B cell (primary cell): Measurements from ENCODE around the gene CDCA8. TPM values are rescaled to one million over a fixed set of nuclear protein-coding genes. Genes with fewer than 3 reads are reported as not detected.

Source experiments
- ATAC-seq: fragments of 200-7000 bp; cut with Tn5 transposase; one replicate; pipeline ENCODE4 v1.10.0; 2021; ENCODE audit warnings: low read depth, mild to moderate bottlenecking, moderate number of reproducible peaks, moderate library complexity
- CTCF ChIA-PET: fragments of 350-600 bp; sonication (Branson Sonifier 250); formaldehyde crosslinking; loops from one replicate; lab custom pipeline; 2021; ENCODE audit warnings: antibody characterized with exemption, inconsistent platforms; lab: Charles Lee
- POLR2A ChIA-PET: fragments of 350-600 bp; sonication (Branson Sonifier 250); formaldehyde crosslinking; loops from one replicate; lab custom pipeline; 2021; ENCODE audit warnings: antibody characterized with exemption; lab: Charles Lee
- DNase-seq: peaks from one replicate; pipeline ENCODE4 v3.0.0; 2013
- H2AFZ ChIP-seq: 2 replicates; pipeline ENCODE4 v1.6.1; 2012; ENCODE audit warnings: mild to moderate bottlenecking, low read depth, low read length; ENCODE audit not compliant: insufficient read depth, poor library complexity, severe bottlenecking
- H3K27ac ChIP-seq, 2 donors: 1 replicate in 1 of 2; 2 replicates in 1 of 2; pipeline ENCODE4 v1.5.1; 2012 to 2013; ENCODE audit warnings: low read length in 2 of 2, mild to moderate bottlenecking in 2 of 2, moderate library complexity in 1 of 2
- H3K27me3 ChIP-seq, 4 experiments: fragments of 200-600 bp in 1 of 4; sonication (generic) in 1 of 4; replicated peaks in 1 of 4; 1 replicate in 2 of 4; 2 replicates in 2 of 4; pipeline versions ENCODE4 v1.6.1 to v1.7.0; 2013 to 2016; ENCODE audit warnings: low read length in 3 of 4, mild to moderate bottlenecking in 2 of 4, mixed read lengths in 1 of 4, moderate library complexity in 1 of 4; ENCODE audit not compliant: insufficient read depth in 4 of 4, control insufficient read depth in 3 of 4; ENCODE audit errors: control extremely low read depth in 1 of 4
- H3K36me3 ChIP-seq, 2 experiments: replicated peaks in 1 of 2; 1 replicate in 1 of 2; 2 replicates in 1 of 2; pipeline versions ENCODE4 v1.6.1 to v1.7.1; 2013; ENCODE audit warnings: low read length in 1 of 2; ENCODE audit not compliant: insufficient read depth in 2 of 2, control insufficient read depth in 1 of 2; ENCODE audit errors: control extremely low read depth in 1 of 2, extremely low read depth in 1 of 2
- H3K4me1 ChIP-seq, 2 donors: fragments of 200-600 bp in 1 of 2; sonication (generic) in 1 of 2; 1 replicate in 1 of 2; 2 replicates in 1 of 2; pipeline versions ENCODE4 v1.5.1 to v1.6.1; 2013 to 2017; ENCODE audit warnings: low read length in 2 of 2; ENCODE audit not compliant: control insufficient read depth in 2 of 2, insufficient read depth in 2 of 2
- H3K4me2 ChIP-seq: replicated peaks from 2 replicates; pipeline ENCODE3; 2012; ENCODE audit warnings: mild to moderate bottlenecking, low read depth, low read length; ENCODE audit not compliant: poor library complexity, severe bottlenecking
- H3K4me3 ChIP-seq, 5 experiments: fragments of 200-600 bp in 1 of 5; sonication (generic) in 1 of 5; 1 replicate in 3 of 5; 2 replicates in 2 of 5; pipeline versions ENCODE4 v1.5.1 to v1.7.0; 2011 to 2016; ENCODE audit warnings: low read length in 4 of 5, mild to moderate bottlenecking in 4 of 5, low read depth in 2 of 5, control low read depth in 1 of 5, moderate library complexity in 1 of 5; ENCODE audit not compliant: insufficient read depth in 1 of 5; ENCODE audit errors: control extremely low read depth in 1 of 5, extremely low read depth in 1 of 5
- H3K79me2 ChIP-seq: fragments of 200-600 bp; sonication (generic); one replicate; pipeline ENCODE4 v1.6.0; 2016; ENCODE audit warnings: low read length; ENCODE audit not compliant: control insufficient read depth, insufficient read depth
- H3K9ac ChIP-seq: fragments of 200-600 bp; sonication (generic); 2 replicates; pipeline ENCODE4 v1.6.1; 2017; ENCODE audit warnings: mild to moderate bottlenecking, low read length, moderate library complexity
- H3K9me3 ChIP-seq, 3 donors: one replicate each; pipeline versions ENCODE4 v1.6.1 to v1.7.1; 2013; ENCODE audit warnings: low read length in 2 of 3; ENCODE audit not compliant: control insufficient read depth in 2 of 3, insufficient read depth in 1 of 3; ENCODE audit errors: control extremely low read depth in 1 of 3
- H4K20me1 ChIP-seq: 2 replicates; pipeline ENCODE4 v1.6.0; 2012; ENCODE audit warnings: mild to moderate bottlenecking, low read length; ENCODE audit not compliant: insufficient read depth, control insufficient read depth, poor library complexity, severe bottlenecking
- H3K27ac Mint-ChIP-seq: one replicate; pipeline ENCODE4 v1.8.0; 2021; ENCODE audit warnings: mixed read lengths
- H3K27me3 Mint-ChIP-seq: one replicate; pipeline ENCODE4 v1.8.0; 2021; ENCODE audit warnings: mixed read lengths
- H3K4me1 Mint-ChIP-seq: one replicate; pipeline ENCODE4 v1.8.0; 2021; ENCODE audit warnings: mixed read lengths
- H3K4me3 Mint-ChIP-seq: one replicate; pipeline ENCODE4 v1.8.0; 2021; ENCODE audit warnings: mixed read lengths
- H3K9me3 Mint-ChIP-seq: one replicate; pipeline ENCODE4 v1.8.0; 2022; ENCODE audit warnings: mixed read lengths; ENCODE audit not compliant: insufficient read depth
- EZH2 ChIP-seq: IDR thresholded peaks from 2 replicates; pipeline ENCODE4 v1.6.1; 2012; ENCODE audit warnings: borderline replicate concordance, low read depth, mild to moderate bottlenecking, moderate library complexity, low read length; ENCODE audit not compliant: insufficient read depth, poor library complexity, severe bottlenecking
- WGBS: methylation state at CpG from one replicate; pipeline ENCODE4 v1.1.5; 2013; ENCODE audit warnings: missing lambda C conversion rate; ENCODE audit not compliant: insufficient coverage; 5-methylcytosine and 5-hydroxymethylcytosine counted together
- intact Hi-C: fragments of 100-400 bp; cut with micrococcal nuclease; formaldehyde crosslinking; loops from one replicate; pipeline ENCODE4 v1.10.0; 2022
- polyA plus RNA-seq: library from polyadenylated mRNA; depleted of rRNA; stranded (reverse); fragments of >200 nt; gene quantifications from 2 replicates; pipeline ENCODE4 v1.2.3, GENCODE V29; 2012
- total RNA-seq, 2 donors: library from RNA; stranded (reverse); fragments of 120-200 nt in 1 of 2; gene quantifications; 1 replicate in 1 of 2; 2 replicates in 1 of 2; pipeline versions ENCODE4 v1.2.3 to v1.2.4, GENCODE V29; 2013 to 2022
- TF ChIP-seq, protein P1 (sequence below): fragments of 200-600 bp; IDR thresholded peaks from one replicate; pipeline ENCODE4 v1.8.0; 2022; ENCODE audit warnings: antibody characterized with exemption, mild to moderate bottlenecking

The CDCA8 gene
- total and polyA plus RNA-seq, 2 donors (not counting 1 experiment from before 2014, with no cell fraction given): 1.3 to 1.6 TPM

DNA sequence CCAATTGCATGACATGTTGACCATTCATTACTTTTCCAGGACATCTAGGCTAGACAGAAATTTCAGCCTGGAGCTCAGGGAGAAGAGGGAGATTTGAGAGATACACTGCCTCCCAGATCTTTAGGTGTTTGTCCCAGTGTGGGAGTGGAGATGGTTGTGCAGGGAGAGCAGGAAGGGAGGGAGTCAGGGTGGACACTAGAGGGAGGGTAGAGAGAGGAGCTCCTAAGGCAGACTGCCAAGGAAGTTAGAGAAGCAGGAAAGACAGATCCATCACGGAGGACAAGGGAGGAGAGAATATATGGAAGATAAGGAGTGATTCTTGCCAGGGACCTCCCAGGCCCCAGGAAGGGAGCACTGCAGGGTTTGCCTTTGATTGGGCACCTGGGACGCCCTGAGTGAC lies 8.7 kb downstream of the CDCA8 start:
- WGBS: 97% methylated on average over 2 of the region's 2 CpGs
- ChIA-PET CTCF (no interaction called here), POLR2A (no interaction called here)
- H2AFZ ChIP-seq: no peak overlapping the region
- no peaks in the 10 kb centered on the region for H3K4me1 ChIP-seq
- H3K4me1 Mint-ChIP-seq: no peaks in the 10 kb centered on the region
- H3K27me3 ChIP-seq: no peaks in the 10 kb centered on the region
- no peaks in the 10 kb centered on the region for H3K9me3 Mint-ChIP-seq
- H3K27ac ChIP-seq: no peak overlapping the region
- no peaks in the 10 kb centered on the region for H3K36me3 ChIP-seq
- no peaks in the 10 kb centered on the region for H3K79me2 ChIP-seq
- TF ChIP-seq EZH2: no peak
- TF ChIP-seq, protein P1, sequence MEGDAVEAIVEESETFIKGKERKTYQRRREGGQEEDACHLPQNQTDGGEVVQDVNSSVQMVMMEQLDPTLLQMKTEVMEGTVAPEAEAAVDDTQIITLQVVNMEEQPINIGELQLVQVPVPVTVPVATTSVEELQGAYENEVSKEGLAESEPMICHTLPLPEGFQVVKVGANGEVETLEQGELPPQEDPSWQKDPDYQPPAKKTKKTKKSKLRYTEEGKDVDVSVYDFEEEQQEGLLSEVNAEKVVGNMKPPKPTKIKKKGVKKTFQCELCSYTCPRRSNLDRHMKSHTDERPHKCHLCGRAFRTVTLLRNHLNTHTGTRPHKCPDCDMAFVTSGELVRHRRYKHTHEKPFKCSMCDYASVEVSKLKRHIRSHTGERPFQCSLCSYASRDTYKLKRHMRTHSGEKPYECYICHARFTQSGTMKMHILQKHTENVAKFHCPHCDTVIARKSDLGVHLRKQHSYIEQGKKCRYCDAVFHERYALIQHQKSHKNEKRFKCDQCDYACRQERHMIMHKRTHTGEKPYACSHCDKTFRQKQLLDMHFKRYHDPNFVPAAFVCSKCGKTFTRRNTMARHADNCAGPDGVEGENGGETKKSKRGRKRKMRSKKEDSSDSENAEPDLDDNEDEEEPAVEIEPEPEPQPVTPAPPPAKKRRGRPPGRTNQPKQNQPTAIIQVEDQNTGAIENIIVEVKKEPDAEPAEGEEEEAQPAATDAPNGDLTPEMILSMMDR: no peak
- no peak overlapping the region for H3K4me2 ChIP-seq
- DNase-seq (no peak), ATAC-seq (no peak)
- H3K9ac ChIP-seq: no peak overlapping the region
- no peaks in the 10 kb centered on the region for H3K27me3 Mint-ChIP-seq
- intact Hi-C loops: no loop called here
- H4K20me1 ChIP-seq: no peaks in the 10 kb centered on the region
- H3K4me3 Mint-ChIP-seq: no peak overlapping the region
- no peak overlapping the region for H3K4me3 ChIP-seq
- no peak overlapping the region for H3K27ac Mint-ChIP-seq
- no peaks in the 10 kb centered on the region for H3K9me3 ChIP-seq

DNA sequence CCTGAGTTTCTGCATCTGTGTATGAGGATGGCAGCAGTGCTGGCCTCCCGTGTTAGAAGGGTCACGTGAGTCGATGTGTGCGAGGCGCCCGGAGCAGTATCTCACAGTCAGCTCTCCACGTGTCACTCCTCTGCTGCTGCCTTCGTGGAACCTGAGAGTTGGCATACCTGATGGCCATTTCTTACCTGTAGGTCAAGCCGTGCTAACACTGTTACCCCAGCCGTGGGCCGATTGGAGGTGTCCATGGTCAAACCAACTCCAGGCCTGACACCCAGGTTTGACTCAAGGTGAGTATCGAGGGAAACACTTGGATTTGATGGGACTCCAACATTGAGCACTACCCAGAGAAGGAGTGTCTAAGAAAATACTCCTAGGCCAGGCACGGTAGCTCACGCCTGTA lies 10.7 kb downstream of the CDCA8 start:
- POLR2A ChIA-PET: no interaction called here
- Histone ChIP-seq H3K27me3 (no peaks in the 10 kb centered on the region), H3K27ac (no peak overlapping the region), H3K4me1 (no peaks in the 10 kb centered on the region), H3K4me3 (no peak overlapping the region), H3K9ac (no peak overlapping the region), H3K36me3 (no peaks in the 10 kb centered on the region), H3K9me3 (no peaks in the 10 kb centered on the region), H4K20me1 (no peaks in the 10 kb centered on the region), H3K79me2 (no peaks in the 10 kb centered on the region), H2AFZ (no peak overlapping the region), H3K4me2 (no peak overlapping the region)
- Mint-ChIP-seq H3K4me3 (no peak overlapping the region), H3K27ac (no peak overlapping the region), H3K27me3 (no peaks in the 10 kb centered on the region), H3K4me1 (no peaks in the 10 kb centered on the region), H3K9me3 (no peaks in the 10 kb centered on the region)
- ATAC-seq: no peak
- CTCF ChIA-PET: no interaction called here
- intact Hi-C loops: no loop called here
- WGBS: 100% methylated on average over 14 of the region's 14 CpGs
- no peak for DNase-seq
- TF ChIP-seq EZH2: no peak
- TF ChIP-seq, protein P1: no peak
